Mesodermal cell (in vitro differentiated cells): ENCODE data around the gene FGFRL1.
"Not testable (repeated sequence)": the region's sequence is repeated elsewhere in the genome, so short reads cannot be mapped to it uniquely, and the experiment has no call there.

Experiments
- H3K27ac ChIP-seq: 2 replicates; pipeline ENCODE4 v1.7.0; 2013; ENCODE audit warnings: mild to moderate bottlenecking, low read depth, low read length, moderate library complexity; ENCODE audit not compliant: severe bottlenecking
- H3K36me3 ChIP-seq: 2 replicates; pipeline ENCODE4 v1.7.1; 2013; ENCODE audit warnings: mild to moderate bottlenecking, low read length, moderate library complexity; ENCODE audit not compliant: control insufficient read depth, insufficient read depth
- H3K4me1 ChIP-seq: one replicate; pipeline ENCODE4 v1.7.1; 2013; ENCODE audit warnings: mild to moderate bottlenecking, low read length; ENCODE audit not compliant: insufficient read depth, control insufficient read depth, poor library complexity, severe bottlenecking
- H3K4me3 ChIP-seq: 2 replicates; pipeline ENCODE4 v1.7.0; 2013; ENCODE audit warnings: low read length, control low read depth, mild to moderate bottlenecking; ENCODE audit not compliant: insufficient read depth, poor library complexity, severe bottlenecking; ENCODE audit errors: extremely low read depth
- H3K9me3 ChIP-seq: 2 replicates; pipeline ENCODE4 v1.7.1; 2013; ENCODE audit warnings: mild to moderate bottlenecking, low read length, moderate library complexity; ENCODE audit not compliant: control insufficient read depth
- WGBS, 2 experiments: methylation state at CpG; one replicate each; pipeline ENCODE4 v1.1.5; 2013; ENCODE audit warnings: missing lambda C conversion rate in 2 of 2; ENCODE audit not compliant: insufficient coverage in 2 of 2; 5-methylcytosine and 5-hydroxymethylcytosine counted together

The FGFRL1 gene

GRCh38 chr4:974668-975067, 36.8 kb upstream of the FGFRL1 start:
- Histone ChIP-seq H3K9me3 (peaks cover 4% of the 10 kb centered on the region), H3K4me3 (no peak overlapping the region)
- WGBS, 2 experiments = 91% methylated on average over 5 to 9 of the region's 9 CpGs

GRCh38 chr4:976016-976415, 35.4 kb upstream of the FGFRL1 start:
- not testable (repeated sequence) for H3K27ac ChIP-seq, H3K9me3 ChIP-seq, H3K36me3 ChIP-seq, H3K4me3 ChIP-seq
- peaks cover 17% of the 10 kb centered on the region for H3K4me1 ChIP-seq
- WGBS, 2 experiments = 100% methylated on average over 3 to 4 of the region's 25 CpGs

More at GRCh38 chr4:974668-975067, 36.8 kb upstream of the FGFRL1 start:
- no peak overlapping the region for H3K27ac ChIP-seq
- peaks cover 9% of the 10 kb centered on the region for H3K4me1 ChIP-seq
- H3K36me3 ChIP-seq = no peaks in the 10 kb centered on the region

- H3K36me3 ChIP-seq = no peaks in the 10 kb centered on the region
- H3K27ac ChIP-seq = peak overlapping the region; percentile 63
- H3K4me1 ChIP-seq = peaks cover 17% of the 10 kb centered on the region
- H3K4me3 ChIP-seq = no peak overlapping the region
- H3K9me3 ChIP-seq = peaks cover 1% of the 10 kb centered on the region
- whole genome bisulfite sequencing, 2 experiments = 48 to 51% methylated on average over 11 to 15 of the region's 20 CpGs
Observed at GRCh38 chr4:978957-979701, 32.3 kb upstream of the FGFRL1 start.

GRCh38 chr4:982291-982690, 29.1 kb upstream of the FGFRL1 start:
- Histone ChIP-seq H3K9me3 (no peaks in the 10 kb centered on the region), H3K27ac (no peak overlapping the region), H3K4me1 (peaks cover 17% of the 10 kb centered on the region), H3K36me3 (no peaks in the 10 kb centered on the region), H3K4me3 (no peak overlapping the region)
- 93% methylated on average over 17 of the region's 17 CpGs for WGBS, 2 experiments

- H3K27ac ChIP-seq = no peak overlapping the region
- H3K4me1 ChIP-seq = peaks cover 17% of the 10 kb centered on the region
- H3K4me3 ChIP-seq = no peak overlapping the region
- WGBS, 2 experiments = 96 to 98% methylated on average over 13 to 15 of the region's 15 CpGs
- H3K36me3 ChIP-seq = no peaks in the 10 kb centered on the region
- H3K9me3 ChIP-seq = no peaks in the 10 kb centered on the region
Observed at GRCh38 chr4:982814-983213, 28.6 kb upstream of the FGFRL1 start.

- Histone ChIP-seq H3K4me1 (peaks cover 10% of the 10 kb centered on the region), H3K9me3 (no peaks in the 10 kb centered on the region), H3K36me3 (no peaks in the 10 kb centered on the region), H3K27ac (no peak overlapping the region), H3K4me3 (no peak overlapping the region)
- WGBS, 2 experiments = 86 to 88% methylated on average over 11 to 13 of the region's 15 CpGs
Observed at GRCh38 chr4:984336-985054, 26.9 kb upstream of the FGFRL1 start.

- Histone ChIP-seq H3K36me3 (no peaks in the 10 kb centered on the region), H3K4me3 (no peak overlapping the region), H3K4me1 (peaks cover 4% of the 10 kb centered on the region), H3K27ac (no peak overlapping the region), H3K9me3 (no peaks in the 10 kb centered on the region)
- 11 to 14% methylated on average over 18 of the region's 23 CpGs for WGBS, 2 experiments
Observed at GRCh38 chr4:985123-985830, 26.1 kb upstream of the FGFRL1 start.

GRCh38 chr4:986428-986878, 25.0 kb upstream of the FGFRL1 start:
- H3K9me3 ChIP-seq = no peaks in the 10 kb centered on the region
- H3K36me3 ChIP-seq = no peaks in the 10 kb centered on the region
- WGBS, 2 experiments = 8 to 22% methylated on average over 10 to 14 of the region's 14 CpGs
- no peaks in the 10 kb centered on the region for H3K4me1 ChIP-seq
- H3K27ac ChIP-seq = no peak overlapping the region
- peak overlapping the region; percentile 49 for H3K4me3 ChIP-seq

GRCh38 chr4:986879-987623, 24.4 kb upstream of the FGFRL1 start, which contains the start of gene IDUA:
Gene IDUA (plus strand): TSS chr4:987044. CDS start chr4:987085, 41 bp downstream.
- Histone ChIP-seq H3K4me1 (no peaks in the 10 kb centered on the region), H3K9me3 (no peaks in the 10 kb centered on the region), H3K27ac (no peak within 1 kb of the TSS), H3K36me3 (no peaks in the 10 kb centered on the region), H3K4me3 (peak within 1 kb of the TSS; percentile 49)
- WGBS, 2 experiments = 3 to 4% methylated on average over 52 to 65 of the region's 69 CpGs
